Astrocyte of the spinal cord (primary cell): ENCODE measurements around the gene MLH3.

ENCODE experiments used
- DNase-seq: peaks from one replicate; pipeline ENCODE4 v3.0.0; 2011; ENCODE audit warnings: low read depth, low spot score
- H3K4me3 ChIP-seq: 2 replicates; pipeline ENCODE4 v1.5.1; 2011; ENCODE audit warnings: low read depth, mild to moderate bottlenecking, low read length, moderate library complexity
- CTCF ChIP-seq: IDR thresholded peaks from 2 replicates; pipeline ENCODE4 v1.5.1; 2012; ENCODE audit warnings: low read depth, mild to moderate bottlenecking, low read length, inconsistent platforms
- in situ Hi-C: cut with HindIII; loops from 2 replicates; pipeline ENCODE4 v1.10.0; 2017; ENCODE audit warnings: low sequenced_read_pairs

The MLH3 gene

DNA sequence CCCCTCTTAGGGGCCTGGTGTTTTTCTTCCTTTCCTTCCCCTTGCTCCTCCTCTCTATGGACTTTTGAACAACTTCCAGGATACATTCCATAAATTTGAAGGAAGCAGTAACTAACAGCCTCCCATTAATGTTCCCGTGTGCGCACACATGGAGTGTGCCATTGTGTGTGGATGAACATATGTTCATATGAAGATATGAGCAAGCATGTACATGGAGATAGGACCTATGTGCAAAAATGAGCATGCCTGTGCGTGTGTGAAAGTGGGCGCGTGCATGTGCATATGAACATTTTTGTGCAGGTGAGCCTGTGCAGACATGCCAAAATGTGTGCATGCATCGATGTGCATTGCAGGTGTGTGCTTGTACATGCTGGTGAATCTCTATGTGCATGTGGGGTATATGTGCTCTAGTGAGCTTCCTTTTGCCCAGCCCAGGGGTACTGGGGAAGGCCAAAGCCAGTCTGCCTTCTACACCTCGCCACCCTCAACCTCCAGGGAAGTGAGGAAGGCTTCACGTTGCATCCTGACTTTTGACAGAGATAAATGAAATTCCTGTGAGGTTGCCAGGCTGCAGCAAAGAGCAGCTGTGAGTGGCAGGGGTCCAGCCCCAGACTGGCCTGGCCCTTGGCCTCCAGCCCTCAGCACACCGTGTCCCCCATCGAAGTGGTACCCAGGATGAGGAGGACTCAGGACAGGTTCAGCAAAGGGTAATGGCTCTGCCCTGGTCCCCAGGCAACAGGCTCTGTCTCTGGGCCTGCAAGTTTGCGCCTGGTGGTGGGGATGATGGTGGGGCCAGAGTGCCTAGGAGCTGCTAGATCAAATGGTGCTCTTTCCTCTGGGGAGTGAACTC is 74.8 kb downstream of the MLH3 start:
- no peak for TF ChIP-seq CTCF
- H3K4me3 ChIP-seq = no peak overlapping the region
- DNase-seq = no peak
- in situ Hi-C loops = no loop called here

DNA sequence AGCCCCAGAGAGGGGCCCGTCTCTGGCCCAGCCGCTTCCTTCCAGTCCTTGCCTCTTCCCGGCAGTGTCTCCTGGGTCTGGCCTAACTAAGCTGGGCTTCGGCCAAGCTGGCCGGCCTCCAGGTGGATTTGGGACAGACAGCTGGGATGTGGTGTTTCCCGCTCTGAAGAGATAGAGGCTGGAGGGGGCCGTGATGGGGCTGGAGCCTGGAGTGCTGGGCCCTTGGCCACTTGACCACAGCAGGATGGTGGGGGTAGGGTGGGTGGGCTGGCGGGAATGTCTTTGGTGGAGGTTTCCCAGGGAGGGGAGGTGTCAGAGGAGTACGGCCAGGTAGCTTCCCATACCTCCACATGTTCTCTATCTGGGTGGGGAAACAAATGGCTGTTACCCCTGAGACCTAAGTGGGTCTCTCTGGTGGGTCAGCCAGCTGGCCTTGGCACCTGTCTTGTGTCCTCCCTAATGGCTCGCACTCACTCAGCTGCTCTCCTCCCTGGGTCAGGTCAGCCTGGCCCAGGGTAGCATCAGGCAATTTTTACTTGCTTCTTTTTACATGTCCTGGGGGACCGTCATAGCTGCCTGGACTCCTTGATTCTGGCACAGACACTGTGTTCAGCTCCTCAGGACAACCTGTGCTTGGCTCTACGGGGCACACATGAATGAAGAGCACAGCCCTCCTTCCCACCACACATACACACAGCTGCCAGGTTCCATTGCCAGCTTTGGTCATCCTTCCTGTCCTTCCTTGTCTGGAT is 76.0 kb downstream of the MLH3 start:
- no peak overlapping the region for H3K4me3 ChIP-seq
- in situ Hi-C loops = no loop called here
- TF ChIP-seq CTCF = no peak
- no peak for DNase-seq

DNA sequence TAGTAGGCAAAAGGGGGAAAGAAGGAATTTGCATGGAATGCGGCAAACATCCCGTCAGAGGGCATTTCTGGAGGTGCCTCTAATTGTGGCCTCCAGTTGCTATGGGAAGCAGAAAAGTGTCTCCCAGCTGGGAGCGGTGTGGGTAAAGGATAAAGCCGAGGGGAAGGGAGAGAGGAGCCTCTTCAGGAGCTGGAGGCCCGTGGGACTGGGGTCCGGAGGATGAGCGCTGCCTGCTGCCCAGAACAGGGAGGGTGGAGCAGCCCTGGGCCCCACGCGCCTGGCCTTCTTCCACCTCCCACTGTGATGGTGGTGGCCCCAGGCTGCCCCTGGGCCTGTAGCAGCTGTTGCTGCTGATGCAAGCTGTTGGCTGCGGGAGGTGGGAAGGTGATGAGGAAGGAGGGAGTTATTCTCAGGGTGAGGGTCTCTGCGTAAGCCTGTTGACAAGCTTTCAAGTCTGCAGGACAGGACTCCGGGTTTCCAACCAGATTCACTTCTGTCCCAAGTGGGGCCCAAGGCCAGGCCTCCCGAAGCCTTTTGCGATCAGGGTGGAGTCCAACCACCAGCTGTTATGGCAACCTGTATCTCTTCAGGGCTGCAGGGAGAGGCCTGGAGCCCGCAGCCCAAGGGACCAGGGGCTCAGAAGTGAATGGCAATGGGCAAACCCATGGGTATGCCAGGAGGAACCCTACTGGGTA is 76.8 kb downstream of the MLH3 start:
- no peak overlapping the region for H3K4me3 ChIP-seq
- TF ChIP-seq CTCF = no peak
- in situ Hi-C loops = no loop called here
- no peak for DNase-seq

GRCh38 chr14:74973905-74974363 is 77.3 kb downstream of the MLH3 start:
- DNase-seq = no peak
- no peak overlapping the region for H3K4me3 ChIP-seq

DNA sequence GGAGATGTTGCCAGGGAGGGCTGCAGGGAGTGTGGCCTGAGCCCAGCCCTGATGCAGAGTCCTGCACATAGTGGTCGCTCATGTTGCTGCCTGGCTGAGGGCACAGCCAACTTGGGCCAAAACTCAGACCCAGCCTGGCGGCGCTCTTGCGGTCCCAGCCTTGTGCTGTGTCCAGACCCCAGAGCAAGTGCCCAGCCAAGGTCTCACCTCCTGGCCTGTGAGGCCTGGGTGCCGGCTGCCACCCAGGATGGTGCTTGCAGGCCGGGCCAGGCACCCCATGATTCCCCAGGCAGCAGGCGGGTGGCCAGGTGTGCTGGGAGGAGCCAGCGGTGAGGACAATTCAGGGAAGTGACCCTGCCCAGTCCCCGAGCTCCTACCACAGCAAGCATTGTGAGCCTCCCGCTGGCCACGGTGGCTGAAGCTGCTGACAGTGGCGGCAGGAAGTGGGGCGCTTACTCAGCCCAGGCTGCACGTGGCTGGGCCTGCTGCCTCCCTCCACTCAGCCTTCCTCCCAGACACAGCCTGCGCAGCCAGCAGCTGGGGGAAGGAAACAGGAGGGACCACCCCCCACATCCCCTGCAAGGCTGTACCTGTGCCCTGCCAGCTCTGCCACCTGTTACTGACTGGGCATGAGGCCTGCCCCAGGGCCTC is 78.1 kb downstream of the MLH3 start:
- no peak for TF ChIP-seq CTCF
- no peak overlapping the region for H3K4me3 ChIP-seq
- peak; percentile 22 for DNase-seq
- in situ Hi-C loops = no loop called here

More at GRCh38 chr14:74973905-74974363, 77.3 kb downstream of the MLH3 start:
- in situ Hi-C loops = no loop called here
- TF ChIP-seq CTCF = no peak

DNA sequence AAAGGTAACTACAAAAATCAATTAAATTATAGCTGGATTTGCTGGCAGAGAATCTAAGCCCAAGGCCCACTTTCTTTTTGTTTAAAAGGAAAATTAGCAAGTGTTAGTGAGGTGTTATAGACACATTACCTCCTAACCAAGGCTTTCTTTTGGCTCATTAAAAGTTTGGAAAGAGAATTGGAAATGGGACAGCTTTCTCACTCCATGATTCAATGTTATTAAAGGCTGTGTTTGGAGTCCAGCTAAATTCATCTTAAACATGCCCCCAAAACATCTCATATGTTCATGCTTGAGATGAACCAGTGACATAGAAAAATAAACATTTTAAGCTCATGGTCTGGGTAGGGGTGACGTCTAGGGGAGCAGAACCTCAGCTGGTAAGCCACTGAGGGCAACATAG is 82.5 kb downstream of the MLH3 start:
- no peak for DNase-seq
- TF ChIP-seq CTCF = no peak
- H3K4me3 ChIP-seq = no peak overlapping the region
- in situ Hi-C loops = no loop called here
